ENCODE measurements around the gene MEMO1.

MEMO1 gene

DNA sequence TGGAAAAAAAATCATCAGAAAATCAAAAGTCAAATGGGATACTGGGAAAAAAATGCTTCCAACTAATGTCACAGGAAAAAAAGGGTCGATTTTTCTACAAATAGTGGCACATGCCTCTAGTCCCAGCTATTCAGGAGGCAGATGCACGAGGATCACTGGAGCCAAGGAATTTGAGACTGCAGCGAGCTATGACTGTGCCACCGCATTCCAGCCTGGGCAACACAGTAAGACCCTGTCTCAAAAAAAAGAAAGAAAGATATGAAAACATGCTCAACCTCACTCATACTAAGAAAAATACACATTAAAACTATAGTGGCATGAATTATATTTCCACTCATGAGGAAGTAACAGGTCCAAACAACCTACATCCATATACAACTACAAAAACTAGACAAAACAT lies 17.9 kb downstream of the MEMO1 start:
- no peak for DNase-seq
- no peak overlapping the region for H3K27ac ChIP-seq
- no peak overlapping the region for H3K4me3 ChIP-seq
- H3K4me1 ChIP-seq: peaks cover 0 to 10% (median 0%) of the 10 kb centered on the region in 4 donors
- no peaks in the 10 kb centered on the region for H3K9me3 ChIP-seq
- intact Hi-C loops (cut with DNase I; ENCODE audit: low total_unique reads): no loop called here
- no peaks in the 10 kb centered on the region for H3K36me3 ChIP-seq
- H3K27me3 ChIP-seq: no peaks in the 10 kb centered on the region
- TF ChIP-seq, protein P1, sequence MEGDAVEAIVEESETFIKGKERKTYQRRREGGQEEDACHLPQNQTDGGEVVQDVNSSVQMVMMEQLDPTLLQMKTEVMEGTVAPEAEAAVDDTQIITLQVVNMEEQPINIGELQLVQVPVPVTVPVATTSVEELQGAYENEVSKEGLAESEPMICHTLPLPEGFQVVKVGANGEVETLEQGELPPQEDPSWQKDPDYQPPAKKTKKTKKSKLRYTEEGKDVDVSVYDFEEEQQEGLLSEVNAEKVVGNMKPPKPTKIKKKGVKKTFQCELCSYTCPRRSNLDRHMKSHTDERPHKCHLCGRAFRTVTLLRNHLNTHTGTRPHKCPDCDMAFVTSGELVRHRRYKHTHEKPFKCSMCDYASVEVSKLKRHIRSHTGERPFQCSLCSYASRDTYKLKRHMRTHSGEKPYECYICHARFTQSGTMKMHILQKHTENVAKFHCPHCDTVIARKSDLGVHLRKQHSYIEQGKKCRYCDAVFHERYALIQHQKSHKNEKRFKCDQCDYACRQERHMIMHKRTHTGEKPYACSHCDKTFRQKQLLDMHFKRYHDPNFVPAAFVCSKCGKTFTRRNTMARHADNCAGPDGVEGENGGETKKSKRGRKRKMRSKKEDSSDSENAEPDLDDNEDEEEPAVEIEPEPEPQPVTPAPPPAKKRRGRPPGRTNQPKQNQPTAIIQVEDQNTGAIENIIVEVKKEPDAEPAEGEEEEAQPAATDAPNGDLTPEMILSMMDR (IDR thresholded peaks at IDR 0.05): no peak

DNA sequence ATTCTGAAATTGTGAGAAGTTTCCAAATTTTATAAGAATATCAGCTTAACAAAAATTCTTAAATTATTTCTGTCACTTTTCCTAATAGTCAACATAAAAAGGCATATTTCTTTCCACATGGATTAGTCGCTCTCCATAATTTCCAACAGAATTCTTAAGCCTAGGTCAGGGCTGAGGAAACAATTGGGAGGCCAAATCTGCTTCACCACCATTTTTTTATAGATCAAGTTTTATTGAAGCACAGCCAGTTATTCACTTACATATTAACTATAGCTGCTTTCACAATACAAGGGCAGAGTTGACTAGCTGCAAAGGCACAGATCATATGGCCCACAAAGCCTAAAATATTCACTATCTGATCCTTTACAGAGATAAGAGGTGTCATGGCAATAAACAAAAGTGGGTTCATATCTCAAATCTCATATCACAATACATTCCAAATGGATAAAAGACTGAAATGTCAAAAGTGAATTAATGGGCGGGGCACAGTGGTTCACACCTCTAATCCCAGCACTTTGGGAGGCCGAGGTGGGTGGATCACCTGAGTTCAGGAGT lies 18.7 kb downstream of the MEMO1 start:
- H3K4me1 ChIP-seq: peaks cover 0 to 14% (median 0%) of the 10 kb centered on the region in 4 donors
- TF ChIP-seq, protein P1 (IDR thresholded peaks at IDR 0.05): no peak
- H3K4me3 ChIP-seq: no peak overlapping the region
- H3K27me3 ChIP-seq: no peaks in the 10 kb centered on the region
- intact Hi-C loops (cut with DNase I; ENCODE audit: low total_unique reads): no loop called here
- no peak overlapping the region for H3K27ac ChIP-seq
- H3K9me3 ChIP-seq: no peaks in the 10 kb centered on the region
- no peak for DNase-seq
- no peaks in the 10 kb centered on the region for H3K36me3 ChIP-seq

DNA sequence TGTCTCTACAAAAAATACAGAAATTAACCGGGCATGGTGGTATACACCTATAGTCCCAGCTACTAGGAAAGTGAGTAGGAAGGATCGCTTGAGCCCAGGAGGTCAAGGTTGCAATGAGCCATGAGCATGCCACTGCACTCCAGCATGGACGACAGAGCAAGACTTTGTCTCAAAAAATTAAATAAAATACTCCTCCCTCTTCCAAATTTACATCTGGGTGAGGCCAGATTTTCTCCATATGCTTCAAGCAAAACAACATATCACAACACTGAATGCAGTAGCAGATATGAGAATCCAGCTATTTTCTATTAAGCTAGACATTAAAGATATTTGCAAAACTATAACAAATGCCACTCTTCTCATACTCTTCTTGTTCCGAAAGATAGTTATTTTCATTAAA lies 20.9 kb downstream of the MEMO1 start:
- no peaks in the 10 kb centered on the region for H3K9me3 ChIP-seq

DNA sequence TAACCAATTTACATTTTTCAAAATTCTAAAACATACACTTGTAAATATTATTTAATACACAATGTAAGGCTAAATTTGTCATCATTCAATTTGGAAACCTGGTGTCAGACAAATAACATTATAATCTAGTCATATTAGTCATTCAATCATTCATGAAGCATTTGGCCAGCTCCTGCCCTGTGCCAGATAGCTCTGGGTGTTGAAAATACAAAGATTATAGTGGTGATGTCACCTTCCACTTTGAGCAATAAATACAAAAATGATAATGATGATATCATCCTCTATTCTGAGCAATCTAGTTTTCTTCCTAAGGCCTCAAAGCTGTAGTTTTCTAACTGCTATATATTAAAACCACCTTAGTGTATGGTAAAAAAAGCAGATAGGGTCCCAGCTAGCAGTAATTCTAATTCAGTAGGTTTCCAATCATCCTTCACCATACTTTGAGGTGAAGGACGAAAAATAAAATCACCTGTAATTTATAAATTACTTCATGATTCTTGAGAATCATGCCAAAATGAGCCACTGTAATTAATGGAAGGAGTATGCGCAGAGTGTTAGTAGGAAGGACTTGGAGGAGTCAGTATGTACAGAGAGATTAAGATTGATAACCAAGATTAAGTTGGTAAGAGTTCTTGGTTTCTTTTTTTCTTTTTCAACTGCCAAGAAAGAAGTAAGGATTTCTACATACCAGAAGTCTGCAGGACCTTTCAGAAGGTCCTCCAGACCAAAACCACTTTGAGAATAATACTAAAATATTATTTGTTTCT lies 23.2 kb downstream of the MEMO1 start:
- H3K9me3 ChIP-seq: no peaks in the 10 kb centered on the region
- no peaks in the 10 kb centered on the region for H3K36me3 ChIP-seq
- TF ChIP-seq, protein P1 (IDR thresholded peaks at IDR 0.05): no peak
- intact Hi-C loops (cut with DNase I; ENCODE audit: low total_unique reads): no loop called here
- no peaks in the 10 kb centered on the region for H3K27me3 ChIP-seq
- H3K4me3 ChIP-seq: no peak overlapping the region
- no peak overlapping the region for H3K27ac ChIP-seq
- H3K4me1 ChIP-seq: peaks cover 0 to 13% (median 0%) of the 10 kb centered on the region in 4 donors
- DNase-seq: no peak

More for the DNA sequence above, 20.9 kb downstream of the MEMO1 start:
- H3K36me3 ChIP-seq: no peaks in the 10 kb centered on the region
- H3K4me3 ChIP-seq: no peak overlapping the region
- TF ChIP-seq, protein P1 (IDR thresholded peaks at IDR 0.05): no peak
- peaks cover 0 to 13% (median 0%) of the 10 kb centered on the region in 4 donors for H3K4me1 ChIP-seq
- no peak for DNase-seq
- H3K27ac ChIP-seq: no peak overlapping the region
- intact Hi-C loops (cut with DNase I; ENCODE audit: low total_unique reads): no loop called here
- no peaks in the 10 kb centered on the region for H3K27me3 ChIP-seq

DNA sequence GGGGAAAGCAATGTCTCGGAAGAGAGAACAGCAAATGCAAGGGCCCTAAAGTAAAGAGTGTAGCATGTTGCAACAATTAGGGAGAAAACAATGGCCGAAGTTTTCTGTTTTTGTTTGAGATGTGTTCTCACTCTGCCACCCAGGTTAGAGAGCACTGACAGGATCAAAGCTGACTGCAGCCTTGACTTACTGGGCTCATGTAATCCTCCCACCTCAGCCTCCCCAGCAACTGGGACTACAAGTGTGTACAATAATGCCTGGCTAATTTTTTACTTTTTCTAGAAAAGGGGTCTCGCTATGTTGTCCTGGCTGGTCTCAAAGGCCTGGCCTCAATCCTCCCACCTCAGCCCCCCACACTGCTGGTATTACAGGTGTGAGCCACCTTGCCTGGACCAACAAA lies 23.9 kb downstream of the MEMO1 start:
- Histone ChIP-seq H3K27me3 (no peaks in the 10 kb centered on the region), H3K36me3 (no peaks in the 10 kb centered on the region), H3K9me3 (no peaks in the 10 kb centered on the region), H3K27ac (no peak overlapping the region), H3K4me3 (no peak overlapping the region), H3K4me1 (peaks cover 0 to 13% (median 0%) of the 10 kb centered on the region in 4 donors)
- intact Hi-C loops (cut with DNase I; ENCODE audit: low total_unique reads): no loop called here
- no peak for DNase-seq
- TF ChIP-seq, protein P1 (IDR thresholded peaks at IDR 0.05): no peak

All from tibial artery (tissue), 4 donors.